GM10248 (cell line): Measurements from ENCODE around the gene SLC35G3.

Experiments
- CTCF ChIA-PET: fragments of 300-600 bp; sonication (Branson Sonifier 250); formaldehyde crosslinking; extraction: SDS; loops from one replicate; lab custom pipeline; 2021; ENCODE audit warnings: antibody characterized with exemption; lab: Yijun Ruan, JAX
- POLR2A ChIA-PET: fragments of 350-650 bp; sonication (Branson Sonifier 250); formaldehyde crosslinking; extraction: SDS; loops from one replicate; lab custom pipeline; 2020; ENCODE audit warnings: antibody characterized with exemption; lab: Yijun Ruan, JAX
- DNase-seq: peaks from one replicate; pipeline ENCODE4 v3.0.0; 2012; ENCODE audit errors: extremely low spot score
- TF ChIP-seq, protein P1 (sequence below): IDR thresholded peaks from 2 replicates; pipeline ENCODE4 v1.5.1; 2012; ENCODE audit warnings: mild to moderate bottlenecking, low read depth; ENCODE audit errors: extremely low read depth, missing control alignments, control extremely low read depth

The SLC35G3 gene

DNA sequence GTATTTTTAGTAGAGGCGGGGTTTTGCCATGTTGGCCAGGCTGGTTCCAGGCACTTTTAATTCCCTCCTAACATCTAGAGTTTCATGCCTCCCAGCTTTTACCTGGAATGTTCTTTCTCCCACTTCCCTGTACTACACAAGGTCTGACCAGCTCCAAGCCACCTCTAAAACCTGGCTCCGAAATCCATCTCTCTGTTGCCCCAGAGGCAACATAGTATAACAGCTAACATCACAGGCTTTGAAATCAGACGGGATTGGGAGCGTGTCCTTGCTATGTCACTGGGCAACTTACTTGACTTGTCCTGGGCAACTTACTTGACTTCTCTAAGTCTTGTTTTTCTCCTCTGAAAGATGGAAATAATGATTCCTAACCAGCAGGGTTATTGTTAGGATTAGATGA lies 31.4 kb downstream of the SLC35G3 start:
- CTCF ChIA-PET, result interaction anchor here (0.8 to 1.7 kb wide), 2 partner anchors 21 to 586 kb away, joined by 3 read pairs; partner anchors contain the start of gene NLE1
- no peak for DNase-seq
- POLR2A ChIA-PET, result no interaction called here
- TF ChIP-seq, protein P1, sequence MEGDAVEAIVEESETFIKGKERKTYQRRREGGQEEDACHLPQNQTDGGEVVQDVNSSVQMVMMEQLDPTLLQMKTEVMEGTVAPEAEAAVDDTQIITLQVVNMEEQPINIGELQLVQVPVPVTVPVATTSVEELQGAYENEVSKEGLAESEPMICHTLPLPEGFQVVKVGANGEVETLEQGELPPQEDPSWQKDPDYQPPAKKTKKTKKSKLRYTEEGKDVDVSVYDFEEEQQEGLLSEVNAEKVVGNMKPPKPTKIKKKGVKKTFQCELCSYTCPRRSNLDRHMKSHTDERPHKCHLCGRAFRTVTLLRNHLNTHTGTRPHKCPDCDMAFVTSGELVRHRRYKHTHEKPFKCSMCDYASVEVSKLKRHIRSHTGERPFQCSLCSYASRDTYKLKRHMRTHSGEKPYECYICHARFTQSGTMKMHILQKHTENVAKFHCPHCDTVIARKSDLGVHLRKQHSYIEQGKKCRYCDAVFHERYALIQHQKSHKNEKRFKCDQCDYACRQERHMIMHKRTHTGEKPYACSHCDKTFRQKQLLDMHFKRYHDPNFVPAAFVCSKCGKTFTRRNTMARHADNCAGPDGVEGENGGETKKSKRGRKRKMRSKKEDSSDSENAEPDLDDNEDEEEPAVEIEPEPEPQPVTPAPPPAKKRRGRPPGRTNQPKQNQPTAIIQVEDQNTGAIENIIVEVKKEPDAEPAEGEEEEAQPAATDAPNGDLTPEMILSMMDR, result no peak

GRCh38 chr17:35161281-35161761 lies 32.9 kb downstream of the SLC35G3 start:
- CTCF ChIA-PET, result interaction anchor here (1.0 kb wide), 1 partner anchor 8 kb away, joined by 3 read pairs; no protein-coding TSS in a partner anchor
- DNase-seq, result no peak
- TF ChIP-seq, protein P1, result no peak
- POLR2A ChIA-PET, result interaction anchor here (0.6 kb wide), 1 partner anchor 212 kb away, joined by 3 read pairs; the partner anchor contains the start of gene SLFN11

DNA sequence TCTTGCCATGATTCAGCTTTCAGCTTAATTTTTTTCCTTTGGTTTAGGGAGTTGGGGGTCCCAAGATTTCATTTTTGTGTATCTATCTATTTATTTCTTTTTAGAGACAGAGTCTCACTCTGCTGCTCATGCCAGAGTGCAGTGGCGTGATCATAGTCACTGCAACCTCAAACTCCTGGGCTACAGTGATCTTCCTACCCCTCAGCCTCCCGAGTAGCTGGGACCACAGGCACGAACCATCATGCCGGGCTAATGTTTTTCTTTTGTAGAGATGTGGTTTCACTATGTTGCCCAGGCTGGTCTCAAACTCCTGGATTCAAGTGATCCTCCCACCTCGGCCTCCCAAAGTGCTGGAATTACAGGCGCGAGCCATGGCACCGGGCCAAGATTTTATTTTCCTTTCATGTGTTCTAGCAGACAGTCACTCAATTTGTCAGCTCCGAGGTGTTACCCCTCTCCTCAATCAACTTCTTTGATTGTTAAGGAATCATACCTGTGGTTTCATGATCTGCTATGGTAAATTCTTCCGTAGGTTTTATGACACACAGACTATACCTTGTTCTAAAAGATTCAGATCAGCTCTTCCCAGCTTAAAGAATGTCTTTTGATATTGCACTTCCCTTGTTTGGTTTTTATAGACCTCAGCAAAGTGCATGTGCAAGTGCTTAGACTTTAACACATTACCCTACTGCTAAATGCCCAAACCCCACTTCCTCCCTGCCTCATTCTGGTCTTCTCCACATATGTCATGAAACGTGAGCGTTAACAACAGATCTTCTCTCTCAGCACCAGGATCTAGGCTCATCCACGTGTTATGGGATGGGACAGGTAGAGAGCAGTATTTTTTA lies 33.6 kb downstream of the SLC35G3 start:
- ChIA-PET CTCF (interaction anchor here (1.0 kb wide), 1 partner anchor 9 kb away, joined by 3 read pairs; no protein-coding TSS in a partner anchor), POLR2A (interaction anchor here (0.6 kb wide), 1 partner anchor 213 kb away, joined by 3 read pairs; the partner anchor contains the start of gene SLFN11)
- TF ChIP-seq, protein P1, result no peak
- no peak for DNase-seq

- DNase-seq, result no peak
- ChIA-PET CTCF (interaction anchor here (1.0 kb wide), 1 partner anchor 9 kb away, joined by 3 read pairs; no protein-coding TSS in a partner anchor), POLR2A (no interaction called here)
- TF ChIP-seq, protein P1, result no peak
Observed at GRCh38 chr17:35159940-35160339, 34.3 kb downstream of the SLC35G3 start.

DNA sequence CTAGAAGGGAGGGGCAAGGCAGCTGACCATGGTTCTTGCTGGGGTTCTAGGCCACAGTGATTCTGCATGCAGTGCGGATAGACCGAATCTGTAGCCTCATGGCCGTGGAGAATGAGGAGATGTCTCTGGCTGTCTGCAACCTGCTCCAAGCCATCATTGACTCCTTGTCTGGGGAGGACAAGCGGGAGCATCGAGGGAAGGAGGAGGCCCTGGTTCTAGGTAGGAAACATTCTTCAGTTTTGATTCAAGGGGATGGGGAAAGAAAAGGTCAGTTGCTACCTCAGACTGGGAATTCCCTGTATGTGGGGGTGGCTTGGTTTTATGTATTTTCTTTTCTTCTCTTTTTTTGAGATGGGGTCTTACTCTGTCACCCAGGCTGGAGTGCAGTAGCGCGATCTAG lies 38.9 kb downstream of the SLC35G3 start:
- TF ChIP-seq, protein P1, result no peak
- ChIA-PET CTCF (no interaction called here), POLR2A (no interaction called here)
- DNase-seq, result no peak
